Spleen (tissue), 11 donors: ENCODE data around the gene PRRX2. TPM values are rescaled to one million over a fixed set of nuclear protein-coding genes. Genes with fewer than 3 reads are reported as not detected.
"Not testable (repeated sequence)": the region's sequence is repeated elsewhere in the genome, so short reads cannot be mapped to it uniquely, and the experiment has no call there.

Source experiments
- DNase-seq: peaks from one replicate; pipeline ENCODE4 v3.0.0-alpha.2; 2020
- H3K27ac ChIP-seq, 8 donors: fragments of 200-600 bp; sonication (generic) in 7 of 8; 1 replicate in 4 of 8; 2 replicates in 4 of 8; pipeline versions ENCODE4 v1.5.0 to v1.8.0; 2016 to 2021; ENCODE audit warnings: inconsistent platforms in 4 of 8, mild to moderate bottlenecking in 4 of 8, moderate library complexity in 1 of 8
- H3K27me3 ChIP-seq, 7 donors: fragments of 200-600 bp; sonication (generic) in 6 of 7; replicated peaks in 1 of 7; 1 replicate in 4 of 7; 2 replicates in 3 of 7; pipeline versions ENCODE4 v1.5.0 to v1.8.0; 2016 to 2021; ENCODE audit warnings: inconsistent platforms in 3 of 7, mild to moderate bottlenecking in 1 of 7
- H3K36me3 ChIP-seq, 6 donors: fragments of 200-600 bp; sonication (generic) in 5 of 6; 1 replicate in 4 of 6; 2 replicates in 2 of 6; pipeline versions ENCODE4 v1.5.0 to v1.8.0; 2016 to 2021; ENCODE audit warnings: inconsistent platforms in 2 of 6
- H3K4me1 ChIP-seq, 6 donors: fragments of 200-600 bp; sonication (generic) in 5 of 6; 1 replicate in 3 of 6; 2 replicates in 3 of 6; pipeline versions ENCODE4 v1.5.0 to v1.8.0; 2016 to 2021; ENCODE audit warnings: inconsistent platforms in 3 of 6
- H3K4me3 ChIP-seq, 8 donors: fragments of 200-600 bp; sonication (generic) in 7 of 8; 1 replicate in 4 of 8; 2 replicates in 4 of 8; pipeline versions ENCODE4 v1.5.0 to v1.8.0; 2016 to 2021; ENCODE audit warnings: inconsistent platforms in 4 of 8, mild to moderate bottlenecking in 4 of 8, moderate library complexity in 2 of 8
- H3K9me3 ChIP-seq, 8 donors: fragments of 200-600 bp; sonication (generic) in 7 of 8; 1 replicate in 4 of 8; 2 replicates in 4 of 8; pipeline versions ENCODE4 v1.5.0 to v1.8.0; 2016 to 2021; ENCODE audit warnings: inconsistent platforms in 4 of 8
- CTCF ChIP-seq, 11 experiments: fragments of 200-600 bp in 7 of 11; fragments of 450-650 bp in 4 of 11; sonication (generic) in 4 of 11; IDR thresholded peaks in 8 of 11; conservative IDR thresholded peaks in 3 of 11; 1 replicate in 7 of 11; 2 replicates in 4 of 11; pipeline versions ENCODE4 v1.4.0 to v1.8.0; 2016 to 2021; ENCODE audit warnings: antibody characterized with exemption in 11 of 11, inconsistent platforms in 4 of 11, mild to moderate bottlenecking in 1 of 11
- POLR2A ChIP-seq, 3 donors: fragments of 450-650 bp; IDR thresholded peaks; one replicate each; pipeline ENCODE4 v1.5.1; 2017; ENCODE audit warnings: antibody characterized with exemption in 3 of 3, mild to moderate bottlenecking in 1 of 3
- POLR2AphosphoS5 ChIP-seq, 3 donors: sonication (generic); formaldehyde crosslinking; IDR thresholded peaks; one replicate each; pipeline ENCODE4 v1.5.1; 2017; ENCODE audit warnings: antibody characterized with exemption in 3 of 3
- WGBS, 5 donors: extraction: QIAGEN DNeasy Blood & Tissue Kit in 3 of 5; methylation state at CpG; one replicate each; pipeline versions ENCODE4 v1.1.5 to v1.1.7; 2013 to 2018; 5-methylcytosine and 5-hydroxymethylcytosine counted together
- intact Hi-C: fragments of 100-400 bp; cut with DNase I; formaldehyde crosslinking; loops from one replicate; pipeline ENCODE4 v1.15.0; 2023; ENCODE audit warnings: low total_unique reads
- polyA plus RNA-seq, 3 donors: library from polyadenylated mRNA; stranded (reverse); fragments of 200-250 nt; gene quantifications; one replicate each; pipeline ENCODE4 v1.2.1, GENCODE V29; 2013
- total RNA-seq, 7 donors: library from RNA; depleted of rRNA in 3 of 7; stranded (reverse); fragments of >200 nt in 3 of 7; fragmentation: NEBNext Ultra II Directional in 4 of 7; extraction: Animal tissue kit (Norgen Biotek cat#: 25700) in 4 of 7; gene quantifications; one replicate each; pipeline versions ENCODE4 v1.1.0 to v1.2.1, GENCODE V29; 2016 to 2021
- donor health status: healthy with polysubstance abuse.
- donor health status: DM: no; HTN: no; CAD: no; lungs with moderate emphysema.
- donor health status: DM: no; HTN: no; CAD: no.
- donor health status: Bipolar disorder and iron deficiency.
- donor health status: healthy.
- donor health status: DM: no; HTN: no; CAD: no.
- donor health status: DM: yes; HTN: yes; CAD: no.

The PRRX2 gene
- total and polyA plus RNA-seq, 10 donors: 0.32 to 1.5 (median 0.54) TPM; not detected in 5

GRCh38 chr9:129633848-129634247, 31.6 kb upstream of the PRRX2 start:
- Histone ChIP-seq H3K9me3 (no peaks in the 10 kb centered on the region), H3K4me1 (peaks cover 11 to 95% (median 59%) of the 10 kb centered on the region in 6 donors), H3K4me3 (no peak overlapping the region), H3K27ac (no peak overlapping the region), H3K27me3 (no peaks in the 10 kb centered on the region), H3K36me3 (peaks cover 0 to 97% (median 66%) of the 10 kb centered on the region in 6 donors)
- intact Hi-C loops: no loop called here
- TF ChIP-seq POLR2AphosphoS5 (IDR thresholded peaks at IDR 0.05): peak; percentile 10 to 44 (median 44)
- TF ChIP-seq CTCF (IDR thresholded peaks at IDR 0.05 in 8 of 11, conservative IDR thresholded peaks at IDR 0.05 in 3 of 11): no peak
- TF ChIP-seq POLR2A (IDR thresholded peaks at IDR 0.05): no peak
- 83 to 92% (median 84%) methylated on average over 12 to 13 of the region's 13 CpGs for WGBS, 5 donors
- no peak for DNase-seq

- Histone ChIP-seq H3K27ac (peak overlapping the region in 4 of 8 donors; percentile 4 to 41 (median 26)), H3K27me3 (no peaks in the 10 kb centered on the region), H3K9me3 (no peaks in the 10 kb centered on the region), H3K4me3 (no peak overlapping the region), H3K36me3 (peaks cover 0 to 96% (median 72%) of the 10 kb centered on the region in 6 donors), H3K4me1 (peaks cover 12 to 95% (median 58%) of the 10 kb centered on the region in 6 donors)
- no peak for TF ChIP-seq CTCF (IDR thresholded peaks at IDR 0.05 in 8 of 11, conservative IDR thresholded peaks at IDR 0.05 in 3 of 11)
- TF ChIP-seq POLR2AphosphoS5 (IDR thresholded peaks at IDR 0.05): peak in 2 of 3 donors; percentile 27 to 68
- intact Hi-C loops: no loop called here
- no peak for DNase-seq
- 88 to 93% (median 92%) methylated on average over 24 to 34 of the region's 34 CpGs for WGBS, 5 donors
Measured at GRCh38 chr9:129635099-129636065, 30.1 kb upstream of the PRRX2 start.

- WGBS, 5 donors: 87 to 94% (median 90%) methylated on average over 8 to 10 of the region's 10 CpGs
- H3K4me1 ChIP-seq: peaks cover 15 to 95% (median 59%) of the 10 kb centered on the region in 6 donors
- H3K36me3 ChIP-seq: peaks cover 0 to 86% (median 72%) of the 10 kb centered on the region in 6 donors
- H3K27me3 ChIP-seq, DNase-seq, intact Hi-C loops, H3K9me3 ChIP-seq, H3K4me3 ChIP-seq: not testable (repeated sequence)
- H3K27ac ChIP-seq: peak overlapping the region in 3 of 8 donors; percentile 49 to 66 (median 58)
Measured at GRCh38 chr9:129636343-129636742, 29.1 kb upstream of the PRRX2 start.

GRCh38 chr9:129637102-129637501, 28.3 kb upstream of the PRRX2 start:
- peak; percentile 67 to 85 (median 78) for TF ChIP-seq POLR2AphosphoS5 (IDR thresholded peaks at IDR 0.05)
- TF ChIP-seq CTCF (IDR thresholded peaks at IDR 0.05 in 8 of 11, conservative IDR thresholded peaks at IDR 0.05 in 3 of 11): peak in 1 of 11 experiments; percentile 23
- TF ChIP-seq POLR2A (IDR thresholded peaks at IDR 0.05): no peak
- Histone ChIP-seq H3K27me3 (no peaks in the 10 kb centered on the region), H3K4me1 (peaks cover 15 to 92% (median 54%) of the 10 kb centered on the region in 6 donors), H3K9me3 (no peaks in the 10 kb centered on the region), H3K36me3 (peaks cover 0 to 79% (median 72%) of the 10 kb centered on the region in 6 donors), H3K27ac (peak overlapping the region in 5 of 8 donors; percentile 49 to 67 (median 58)), H3K4me3 (no peak overlapping the region)
- intact Hi-C loops: no loop called here
- 18 to 28% (median 23%) methylated on average over 6 to 9 of the region's 9 CpGs for whole genome bisulfite sequencing, 5 donors
- no peak for DNase-seq
